CD4-positive, alpha-beta T cell treated with Interleukin-12 subunit alpha and Interleukin-12 subunit beta, for 1 hour (primary cell): ENCODE results near the gene RYR3.
"Not testable (repeated sequence)": the region's sequence is repeated elsewhere in the genome, so short reads cannot be mapped to it uniquely, and the experiment has no call there.

Experiments
- DNase-seq: peaks from one replicate; pipeline ENCODE4 v3.0.0-alpha.2; 2020

The RYR3 gene

GRCh38 chr15:33795070-33795469 is 484.3 kb downstream of the RYR3 start:
- no peak for DNase-seq

- DNase-seq, result no peak
These were observed 486.9 kb downstream of the RYR3 start for GRCh38 chr15:33797651-33798050.

- no peak for DNase-seq
These were observed 491.2 kb downstream of the RYR3 start for GRCh38 chr15:33801954-33802353.

GRCh38 chr15:33807665-33808064 is 496.9 kb downstream of the RYR3 start:
- DNase-seq, result no peak

- no peak for DNase-seq
These were observed 498.1 kb downstream of the RYR3 start for GRCh38 chr15:33808720-33809457.

GRCh38 chr15:33810073-33810595 is 499.4 kb downstream of the RYR3 start:
- no peak for DNase-seq

- DNase-seq, result no peak
These were observed 500.0 kb downstream of the RYR3 start for GRCh38 chr15:33810806-33811205.

GRCh38 chr15:33813891-33814290 is 503.1 kb downstream of the RYR3 start:
- DNase-seq, result no peak

- not testable (repeated sequence) for DNase-seq
These were observed 508.7 kb downstream of the RYR3 start for GRCh38 chr15:33819499-33819898.

GRCh38 chr15:33822479-33822878 is 511.7 kb downstream of the RYR3 start:
- DNase-seq, result no peak

GRCh38 chr15:33823119-33823518 is 512.4 kb downstream of the RYR3 start:
- DNase-seq, result no peak

- no peak for DNase-seq
These were observed 514.7 kb downstream of the RYR3 start for GRCh38 chr15:33825453-33825852.

- no peak for DNase-seq
These were observed 515.4 kb downstream of the RYR3 start for GRCh38 chr15:33826201-33826600.

GRCh38 chr15:33830351-33830750 is 519.6 kb downstream of the RYR3 start:
- DNase-seq, result no peak

- DNase-seq, result no peak
These were observed 520.9 kb downstream of the RYR3 start for GRCh38 chr15:33831646-33832045.

GRCh38 chr15:33834892-33835743 is 524.4 kb downstream of the RYR3 start:
- DNase-seq, result no peak

GRCh38 chr15:33837294-33837693 is 526.5 kb downstream of the RYR3 start:
- DNase-seq, result no peak

GRCh38 chr15:33839540-33839939 is 528.8 kb downstream of the RYR3 start:
- DNase-seq, result no peak

- no peak for DNase-seq
These were observed 529.8 kb downstream of the RYR3 start for GRCh38 chr15:33840615-33841014.

GRCh38 chr15:33844186-33844585 is 533.4 kb downstream of the RYR3 start:
- DNase-seq, result no peak

GRCh38 chr15:33844597-33844996 is 533.8 kb downstream of the RYR3 start:
- DNase-seq, result no peak

GRCh38 chr15:33846142-33846541 is 535.4 kb downstream of the RYR3 start:
- no peak for DNase-seq

- no peak for DNase-seq
These were observed 536.1 kb downstream of the RYR3 start for GRCh38 chr15:33846862-33847261.

GRCh38 chr15:33848011-33848410 is 537.2 kb downstream of the RYR3 start:
- DNase-seq, result no peak
